GM13976 (cell line): ENCODE measurements around the gene GATA3.
A peak's percentile ranks its signal among the peaks of the same experiment; 100 is the strongest.

ENCODE experiments used
- DNase-seq: peaks from one replicate; pipeline ENCODE4 v3.0.0; 2012; ENCODE audit warnings: low spot score
- CTCF ChIP-seq: IDR thresholded peaks from 2 replicates; pipeline ENCODE4 v1.5.1; 2012; ENCODE audit warnings: borderline replicate concordance, mild to moderate bottlenecking; ENCODE audit not compliant: insufficient read depth; ENCODE audit errors: extremely low read depth, missing control alignments, control extremely low read depth
- in situ Hi-C: fragments of 300-500 bp; cut with MboI; formaldehyde crosslinking; loops from one replicate; pipeline ENCODE4 v1.12.0; 2022; ENCODE audit warnings: low sequenced_read_pairs, mixed read lengths, inconsistent platforms; ENCODE audit not compliant: unreplicated experiment

Gene GATA3

GRCh38 chr10:8054494-8055407 lies at the start of gene GATA3:
Gene GATA3 (plus strand): TSS chr10:8054688. CDS start chr10:8055656, 968 bp downstream.
- in situ Hi-C loops, result loop anchor here (10.0 kb wide), 1 partner anchor 1150 kb away; no protein-coding TSS in a partner anchor
- DNase-seq, result peak; percentile 79
- TF ChIP-seq CTCF, result no peak

GRCh38 chr10:8006274-8006999 lies 48.1 kb upstream of the GATA3 start:
- DNase-seq, result no peak
- in situ Hi-C loops, result no loop called here
- no peak for TF ChIP-seq CTCF

GRCh38 chr10:8009031-8009430 lies 45.5 kb upstream of the GATA3 start:
- in situ Hi-C loops, result no loop called here
- no peak for DNase-seq
- no peak for TF ChIP-seq CTCF

GRCh38 chr10:8013006-8013405 lies 41.5 kb upstream of the GATA3 start:
- in situ Hi-C loops, result no loop called here
- no peak for DNase-seq
- TF ChIP-seq CTCF, result no peak

- in situ Hi-C loops, result no loop called here
- no peak for DNase-seq
- no peak for TF ChIP-seq CTCF
Measured at GRCh38 chr10:8013619-8014018, 40.9 kb upstream of the GATA3 start.

GRCh38 chr10:8014649-8015048 lies 39.8 kb upstream of the GATA3 start:
- no peak for TF ChIP-seq CTCF
- in situ Hi-C loops, result no loop called here
- DNase-seq, result no peak
